Neuronal stem cell (in vitro differentiated cells): ENCODE data around the gene BRSK2.

Experiments
- DNase-seq: peaks from one replicate; pipeline ENCODE4 v3.0.0-alpha.2; 2013; ENCODE audit warnings: low spot score
- H2AFZ ChIP-seq: one replicate; pipeline ENCODE4 v1.6.1; 2013; ENCODE audit warnings: mild to moderate bottlenecking, low read length, inconsistent platforms
- H2AK5ac ChIP-seq: 2 replicates; pipeline ENCODE4 v1.6.1; 2013; ENCODE audit warnings: low read depth, mild to moderate bottlenecking, inconsistent platforms, low read length, moderate library complexity, mixed read lengths
- H2BK120ac ChIP-seq: 2 replicates; pipeline ENCODE4 v1.6.1; 2013; ENCODE audit warnings: low read depth, mild to moderate bottlenecking, inconsistent platforms, low read length, moderate library complexity, mixed read lengths
- H2BK12ac ChIP-seq: one replicate; pipeline ENCODE4 v1.6.1; 2013; ENCODE audit warnings: low read length, inconsistent platforms
- H2BK15ac ChIP-seq: 2 replicates; pipeline ENCODE4 v1.6.1; 2013; ENCODE audit warnings: mild to moderate bottlenecking, low read length, inconsistent platforms, mixed read lengths
- H2BK5ac ChIP-seq: one replicate; pipeline ENCODE4 v1.6.1; 2013; ENCODE audit warnings: inconsistent platforms, mild to moderate bottlenecking, low read length, moderate library complexity
- H3K14ac ChIP-seq: one replicate; pipeline ENCODE4 v1.6.1; 2013; ENCODE audit warnings: low read length, inconsistent platforms
- H3K18ac ChIP-seq: 2 replicates; pipeline ENCODE4 v1.6.1; 2013; ENCODE audit warnings: low read length, inconsistent platforms
- H3K23ac ChIP-seq: 2 replicates; pipeline ENCODE4 v1.6.1; 2013; ENCODE audit warnings: low read depth, mild to moderate bottlenecking, mixed read lengths, low read length, inconsistent platforms; ENCODE audit not compliant: poor library complexity
- H3K27ac ChIP-seq: replicated peaks from 3 replicates; pipeline ENCODE4 v1.5.1; 2013; ENCODE audit warnings: low read length, inconsistent platforms
- H3K27me3 ChIP-seq, 3 experiments: 2 replicates each; pipeline ENCODE4 v1.6.1; 2013; ENCODE audit warnings: low read length in 3 of 3, mild to moderate bottlenecking in 2 of 3, inconsistent platforms in 1 of 3, low read depth in 1 of 3, mixed read lengths in 1 of 3, moderate library complexity in 1 of 3; ENCODE audit not compliant: control insufficient read depth in 3 of 3, insufficient read depth in 3 of 3
- H3K36me3 ChIP-seq, 2 donors: replicated peaks in 1 of 2; 2 replicates each; pipeline ENCODE4 v1.6.1; 2013; ENCODE audit warnings: low read length in 2 of 2; ENCODE audit not compliant: control insufficient read depth in 2 of 2, insufficient read depth in 2 of 2
- H3K4ac ChIP-seq: 2 replicates; pipeline ENCODE4 v1.6.1; 2013; ENCODE audit warnings: inconsistent platforms, mild to moderate bottlenecking, low read length, moderate library complexity
- H3K4me1 ChIP-seq, 2 donors: 1 replicate in 1 of 2; 2 replicates in 1 of 2; pipeline ENCODE4 v1.6.1; 2013; ENCODE audit warnings: low read length in 2 of 2, low read depth in 1 of 2; ENCODE audit not compliant: control insufficient read depth in 2 of 2, insufficient read depth in 1 of 2
- H3K4me2 ChIP-seq: one replicate; pipeline ENCODE4 v1.6.1; 2013; ENCODE audit warnings: mild to moderate bottlenecking, low read length, inconsistent platforms; ENCODE audit not compliant: insufficient read depth, poor library complexity, severe bottlenecking
- H3K4me3 ChIP-seq, 2 donors: 2 replicates each; pipeline ENCODE4 v1.5.1; 2013; ENCODE audit warnings: low read length in 2 of 2, mild to moderate bottlenecking in 2 of 2, inconsistent platforms in 1 of 2, moderate library complexity in 1 of 2
- H3K79me1 ChIP-seq: one replicate; pipeline ENCODE4 v1.6.1; 2013; ENCODE audit warnings: low read depth, mild to moderate bottlenecking, inconsistent platforms, low read length, moderate library complexity
- H3K9ac ChIP-seq: one replicate; pipeline ENCODE4 v1.6.1; 2013; ENCODE audit warnings: mild to moderate bottlenecking, low read depth, low read length, inconsistent platforms; ENCODE audit not compliant: poor library complexity
- H3K9me3 ChIP-seq, 2 donors: replicated peaks in 1 of 2; 2 replicates each; pipeline versions ENCODE3 to v1.6.1; 2013; ENCODE audit warnings: low read length in 2 of 2, mild to moderate bottlenecking in 2 of 2, inconsistent platforms in 1 of 2, low read depth in 1 of 2, mixed read lengths in 1 of 2, moderate library complexity in 1 of 2; ENCODE audit not compliant: control insufficient read depth in 2 of 2, insufficient read depth in 1 of 2
- H4K8ac ChIP-seq: one replicate; pipeline ENCODE4 v1.6.1; 2013; ENCODE audit warnings: low read depth, mild to moderate bottlenecking, inconsistent platforms, low read length, moderate library complexity
- H4K91ac ChIP-seq: one replicate; pipeline ENCODE4 v1.6.1; 2013; ENCODE audit warnings: low read length, low read depth, mild to moderate bottlenecking, inconsistent platforms; ENCODE audit not compliant: poor library complexity
- WGBS, 2 donors: extraction: QIAGEN DNeasy Blood & Tissue Kit; methylation state at CpG; one replicate each; pipeline ENCODE4 v1.1.7; 2013; ENCODE audit warnings: missing lambda C conversion rate in 2 of 2, mixed read lengths in 1 of 2; ENCODE audit not compliant: insufficient read length in 2 of 2, insufficient replicate concordance in 1 of 2; ENCODE audit errors: extremely low coverage in 2 of 2; 5-methylcytosine and 5-hydroxymethylcytosine counted together

BRSK2 gene

GRCh38 chr11:1459764-1460395 lies 70.1 kb downstream of the BRSK2 start:
- Histone ChIP-seq H3K79me1 (no peaks in the 10 kb centered on the region), H3K18ac (peak overlapping the region; percentile 48), H2AFZ (no peak overlapping the region), H3K27ac (no peak overlapping the region), H4K91ac (no peak overlapping the region), H3K14ac (no peak overlapping the region), H3K4me2 (no peak overlapping the region), H3K4me3 (no peak overlapping the region), H4K8ac (no peak overlapping the region), H2BK15ac (no peak overlapping the region), H3K4ac (no peak overlapping the region), H3K23ac (no peak overlapping the region), H3K4me1 (peaks cover 0 to 12% of the 10 kb centered on the region in 2 donors), H2BK120ac (no peak overlapping the region), H3K9ac (no peak overlapping the region), H2BK5ac (no peak overlapping the region), H3K27me3 (no peaks in the 10 kb centered on the region), H2BK12ac (no peak overlapping the region), H3K9me3 (peaks cover 8% of the 10 kb centered on the region in 2 donors), H2AK5ac (no peak overlapping the region), H3K36me3 (peaks cover 15 to 45% of the 10 kb centered on the region in 2 donors)
- no CpG with 5 or more reads among the region's 29 CpGs for WGBS, 2 donors
- DNase-seq = no peak

GRCh38 chr11:1460396-1460985 lies 70.8 kb downstream of the BRSK2 start:
- peaks cover 0 to 12% of the 10 kb centered on the region in 2 donors for H3K4me1 ChIP-seq
- no peak overlapping the region for H2AFZ ChIP-seq
- no peak overlapping the region for H3K4ac ChIP-seq
- DNase-seq = no peak
- H3K4me2 ChIP-seq = no peak overlapping the region
- peaks cover 8 to 9% of the 10 kb centered on the region in 2 donors for H3K9me3 ChIP-seq
- H3K23ac ChIP-seq = no peak overlapping the region
- no peak overlapping the region for H4K91ac ChIP-seq
- H2BK120ac ChIP-seq = no peak overlapping the region
- no peak overlapping the region for H3K27ac ChIP-seq
- no peak overlapping the region for H3K4me3 ChIP-seq
- H3K9ac ChIP-seq = no peak overlapping the region
- H3K27me3 ChIP-seq = no peaks in the 10 kb centered on the region
- H2BK5ac ChIP-seq = no peak overlapping the region
- WGBS, 2 donors = no CpG with 5 or more reads among the region's 44 CpGs
- peaks cover 16 to 45% of the 10 kb centered on the region in 2 donors for H3K36me3 ChIP-seq
- peaks cover 2% of the 10 kb centered on the region for H3K79me1 ChIP-seq
- H3K14ac ChIP-seq = no peak overlapping the region
- H4K8ac ChIP-seq = no peak overlapping the region
- peak overlapping the region; percentile 10 for H2BK12ac ChIP-seq
- no peak overlapping the region for H2AK5ac ChIP-seq
- no peak overlapping the region for H3K18ac ChIP-seq
- H2BK15ac ChIP-seq = no peak overlapping the region

- no peak overlapping the region for H2BK120ac ChIP-seq
- no peak for DNase-seq
- WGBS, 2 donors = no CpG with 5 or more reads among the region's 50 CpGs
- H3K4ac ChIP-seq = no peak overlapping the region
- H3K9ac ChIP-seq = peak overlapping the region; percentile 77
- H3K14ac ChIP-seq = no peak overlapping the region
- H3K4me1 ChIP-seq = peaks cover 0 to 12% of the 10 kb centered on the region in 2 donors
- H4K91ac ChIP-seq = no peak overlapping the region
- H3K4me2 ChIP-seq = no peak overlapping the region
- H3K9me3 ChIP-seq = peaks cover 8 to 9% of the 10 kb centered on the region in 2 donors
- H3K79me1 ChIP-seq = peaks cover 2% of the 10 kb centered on the region
- H2AFZ ChIP-seq = no peak overlapping the region
- no peak overlapping the region for H3K27ac ChIP-seq
- peak overlapping the region; percentile 75 for H2BK5ac ChIP-seq
- H3K4me3 ChIP-seq = no peak overlapping the region
- H2AK5ac ChIP-seq = peak overlapping the region; percentile 63
- peak overlapping the region; percentile 86 for H4K8ac ChIP-seq
- H3K23ac ChIP-seq = peak overlapping the region; percentile 55
- H2BK12ac ChIP-seq = peak overlapping the region; percentile 10
- H3K36me3 ChIP-seq = peaks cover 16 to 41% of the 10 kb centered on the region in 2 donors
- no peak overlapping the region for H3K18ac ChIP-seq
- no peaks in the 10 kb centered on the region for H3K27me3 ChIP-seq
- H2BK15ac ChIP-seq = no peak overlapping the region
Observed at GRCh38 chr11:1460986-1461825, 71.5 kb downstream of the BRSK2 start.
